ENCODE measurements around the gene ADGRV1.
"Not testable (repeated sequence)": the region's sequence is repeated elsewhere in the genome, so short reads cannot be mapped to it uniquely, and the experiment has no call there.

- TF ChIP-seq CTCF, POLR2A (IDR thresholded peaks at IDR 0.05): not testable (repeated sequence)
Measured at GRCh38 chr5:91012867-91013266, 454.3 kb downstream of the ADGRV1 start.
